ENCODE results near the gene CLDN4.

DNA sequence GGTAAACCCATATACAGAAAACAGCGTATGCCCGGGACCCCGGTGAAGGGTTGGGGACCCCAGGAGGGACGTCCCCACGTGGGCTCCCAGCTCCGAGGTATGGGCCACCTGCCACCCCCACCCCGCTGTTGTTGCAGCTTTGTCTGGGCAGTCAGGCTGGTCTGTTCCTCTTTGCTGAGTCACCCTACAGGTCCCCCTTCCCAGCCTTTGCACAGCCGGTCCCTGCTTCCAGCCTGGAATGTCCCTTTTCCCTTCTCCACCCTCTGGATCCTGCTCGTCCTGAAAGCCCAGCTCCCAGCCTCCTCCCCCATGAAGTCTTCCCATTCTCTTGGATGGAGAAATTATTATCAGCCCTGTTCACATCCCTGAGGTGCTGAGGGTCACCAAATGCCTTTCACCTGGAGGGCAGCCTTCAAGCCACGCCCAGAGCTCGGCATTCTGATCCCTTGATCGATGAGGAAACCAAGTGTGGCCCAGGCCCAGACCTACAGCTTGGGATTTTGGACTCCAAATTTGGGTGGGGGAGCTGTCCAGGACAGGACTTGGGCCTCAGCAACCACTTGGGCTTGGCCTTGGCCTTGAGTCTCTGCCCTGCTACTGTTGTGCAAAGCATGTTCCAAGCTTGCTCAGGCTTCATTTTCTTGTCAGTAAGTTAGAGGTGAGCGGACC lies 2.6 kb downstream of the CLDN4 start:
- TF ChIP-seq, protein P1, sequence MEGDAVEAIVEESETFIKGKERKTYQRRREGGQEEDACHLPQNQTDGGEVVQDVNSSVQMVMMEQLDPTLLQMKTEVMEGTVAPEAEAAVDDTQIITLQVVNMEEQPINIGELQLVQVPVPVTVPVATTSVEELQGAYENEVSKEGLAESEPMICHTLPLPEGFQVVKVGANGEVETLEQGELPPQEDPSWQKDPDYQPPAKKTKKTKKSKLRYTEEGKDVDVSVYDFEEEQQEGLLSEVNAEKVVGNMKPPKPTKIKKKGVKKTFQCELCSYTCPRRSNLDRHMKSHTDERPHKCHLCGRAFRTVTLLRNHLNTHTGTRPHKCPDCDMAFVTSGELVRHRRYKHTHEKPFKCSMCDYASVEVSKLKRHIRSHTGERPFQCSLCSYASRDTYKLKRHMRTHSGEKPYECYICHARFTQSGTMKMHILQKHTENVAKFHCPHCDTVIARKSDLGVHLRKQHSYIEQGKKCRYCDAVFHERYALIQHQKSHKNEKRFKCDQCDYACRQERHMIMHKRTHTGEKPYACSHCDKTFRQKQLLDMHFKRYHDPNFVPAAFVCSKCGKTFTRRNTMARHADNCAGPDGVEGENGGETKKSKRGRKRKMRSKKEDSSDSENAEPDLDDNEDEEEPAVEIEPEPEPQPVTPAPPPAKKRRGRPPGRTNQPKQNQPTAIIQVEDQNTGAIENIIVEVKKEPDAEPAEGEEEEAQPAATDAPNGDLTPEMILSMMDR (IDR thresholded peaks at IDR 0.05): no peak
- TF ChIP-seq POLR2A (IDR thresholded peaks at IDR 0.05): no peak
